Activated naive CD8-positive, alpha-beta T cell treated with anti-CD3 and anti-CD28 coated beads for 36 hours (primary cell): ENCODE measurements around the gene SLC35F2. TPM values are rescaled to one million over a fixed set of nuclear protein-coding genes. Genes with fewer than 3 reads are reported as not detected.
"Not testable (repeated sequence)": the region's sequence is repeated elsewhere in the genome, so short reads cannot be mapped to it uniquely, and the experiment has no call there.

ENCODE experiments used
- DNase-seq: peaks from one replicate; pipeline ENCODE4 v3.0.0; 2021
- H3K27ac Mint-ChIP-seq: one replicate; pipeline ENCODE4 v1.8.0; 2022; ENCODE audit warnings: mild to moderate bottlenecking, moderate library complexity, mixed read lengths
- H3K27me3 Mint-ChIP-seq: one replicate; pipeline ENCODE4 v1.8.0; 2022; ENCODE audit warnings: mild to moderate bottlenecking, mixed read lengths
- H3K36me3 Mint-ChIP-seq: one replicate; pipeline ENCODE4 v1.8.0; 2021; ENCODE audit warnings: mild to moderate bottlenecking, mixed read lengths
- H3K4me1 Mint-ChIP-seq: one replicate; pipeline ENCODE4 v1.8.0; 2021; ENCODE audit warnings: mixed read lengths
- H3K4me3 Mint-ChIP-seq: one replicate; pipeline ENCODE4 v1.8.0; 2022; ENCODE audit warnings: mild to moderate bottlenecking, moderate library complexity, mixed read lengths
- H3K9me3 Mint-ChIP-seq: one replicate; pipeline ENCODE4 v1.8.0; 2022; ENCODE audit warnings: mixed read lengths
- total RNA-seq, 2 experiments: library from RNA; stranded (reverse); gene quantifications; one replicate each; pipeline ENCODE4 v1.2.3, GENCODE V29; 2021

Gene SLC35F2
- total RNA-seq, 2 experiments from 2014 or later, result 25.0 to 28.4 TPM

DNA sequence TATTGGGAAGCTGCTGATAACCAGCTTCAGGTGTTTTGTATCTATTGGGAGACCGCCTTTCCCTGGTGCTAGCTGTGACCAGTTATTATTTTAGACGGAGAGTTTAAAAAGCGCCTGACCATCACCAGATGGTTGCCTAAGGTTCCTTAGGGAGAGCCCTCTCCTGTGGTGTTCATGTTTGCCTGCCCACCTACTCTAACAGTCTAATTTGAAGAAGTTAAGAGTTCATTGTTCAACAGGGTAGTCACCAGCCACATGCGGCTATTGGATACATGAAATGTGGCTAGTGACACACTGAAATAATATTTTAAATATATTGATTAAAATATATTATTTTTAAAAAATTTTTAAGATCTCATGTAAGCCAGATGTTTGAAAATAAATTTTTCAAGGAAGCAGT, 75.5 kb downstream of the SLC35F2 start:
- Mint-ChIP-seq H3K36me3 (no peaks in the 10 kb centered on the region), H3K9me3 (no peaks in the 10 kb centered on the region), H3K27ac (no peak overlapping the region), H3K4me1 (no peaks in the 10 kb centered on the region), H3K27me3 (peaks cover 6% of the 10 kb centered on the region), H3K4me3 (no peak overlapping the region)
- DNase-seq, result no peak

- Mint-ChIP-seq H3K4me1 (no peaks in the 10 kb centered on the region), H3K27me3 (peaks cover 6% of the 10 kb centered on the region), H3K4me3 (no peak overlapping the region), H3K36me3 (no peaks in the 10 kb centered on the region), H3K27ac (no peak overlapping the region), H3K9me3 (no peaks in the 10 kb centered on the region)
- no peak for DNase-seq
These were observed 77.8 kb downstream of the SLC35F2 start for GRCh38 chr11:107780775-107781174.

GRCh38 chr11:107780136-107780535, 78.5 kb downstream of the SLC35F2 start:
- Mint-ChIP-seq H3K27me3 (peaks cover 6% of the 10 kb centered on the region), H3K9me3 (no peaks in the 10 kb centered on the region), H3K4me1 (no peaks in the 10 kb centered on the region), H3K4me3 (no peak overlapping the region), H3K27ac (no peak overlapping the region), H3K36me3 (no peaks in the 10 kb centered on the region)
- DNase-seq, result no peak

DNA sequence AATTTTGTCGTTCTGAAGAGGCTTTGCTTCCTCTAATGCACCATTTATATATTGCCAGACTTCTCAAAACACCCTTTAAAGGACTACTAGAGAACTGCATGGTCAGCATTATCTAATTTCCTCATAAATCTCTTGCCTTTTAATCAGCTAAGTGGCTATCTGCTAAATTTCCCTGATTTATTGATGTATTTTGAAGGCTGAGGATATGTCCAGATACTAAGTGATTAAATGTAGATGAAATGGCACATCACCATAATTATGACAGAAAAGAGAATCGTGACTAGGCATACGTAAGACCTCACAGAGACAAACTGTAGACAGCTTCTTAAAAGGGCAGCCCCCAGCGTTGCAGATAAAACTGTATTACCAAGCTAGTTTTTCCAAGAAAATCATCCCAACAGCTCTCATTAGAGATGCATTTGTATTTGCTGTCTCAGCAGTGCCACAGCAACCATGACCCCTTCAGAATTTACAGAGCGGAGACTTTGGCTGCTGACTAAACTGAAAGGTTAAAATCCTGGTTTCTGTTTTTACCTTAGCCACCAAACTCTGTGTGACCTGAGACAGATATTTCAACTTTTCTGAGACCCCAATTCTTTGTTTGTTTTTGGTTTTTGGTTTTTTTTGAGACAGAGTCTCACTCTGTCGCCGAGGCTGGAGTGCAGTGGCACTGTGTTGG, 79.6 kb downstream of the SLC35F2 start:
- H3K4me3 Mint-ChIP-seq, result no peak overlapping the region
- no peaks in the 10 kb centered on the region for H3K9me3 Mint-ChIP-seq
- DNase-seq, result no peak
- no peaks in the 10 kb centered on the region for H3K36me3 Mint-ChIP-seq
- H3K27me3 Mint-ChIP-seq, result peaks cover 6% of the 10 kb centered on the region
- H3K4me1 Mint-ChIP-seq, result no peaks in the 10 kb centered on the region
- H3K27ac Mint-ChIP-seq, result no peak overlapping the region

DNA sequence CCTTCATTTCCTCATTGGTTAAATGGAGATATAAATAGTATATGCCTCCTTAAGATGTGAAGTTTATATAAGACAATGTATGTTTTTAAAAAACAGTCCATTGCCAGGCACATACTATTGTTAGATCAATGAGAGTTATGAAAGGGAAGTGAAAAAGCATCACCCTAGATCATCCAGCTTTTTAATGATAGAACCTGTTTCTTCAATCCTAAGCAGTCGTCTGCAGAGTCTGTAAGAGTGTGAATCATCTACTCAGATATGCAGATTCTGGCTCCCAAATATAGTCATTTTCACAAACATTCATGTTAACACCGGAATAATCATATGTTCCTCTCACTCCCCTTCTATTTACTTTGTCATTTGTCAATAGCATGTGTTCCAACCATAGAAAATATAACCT, 81.5 kb downstream of the SLC35F2 start:
- H3K36me3 Mint-ChIP-seq, result no peaks in the 10 kb centered on the region
- H3K27me3 Mint-ChIP-seq, result peaks cover 10% of the 10 kb centered on the region
- H3K4me1 Mint-ChIP-seq, result no peaks in the 10 kb centered on the region
- no peak overlapping the region for H3K4me3 Mint-ChIP-seq
- no peak for DNase-seq
- no peak overlapping the region for H3K27ac Mint-ChIP-seq
- no peaks in the 10 kb centered on the region for H3K9me3 Mint-ChIP-seq

- DNase-seq, result no peak
- Mint-ChIP-seq H3K36me3 (no peaks in the 10 kb centered on the region), H3K27ac (no peak overlapping the region), H3K4me3 (no peak overlapping the region), H3K4me1 (no peaks in the 10 kb centered on the region), H3K9me3 (no peaks in the 10 kb centered on the region), H3K27me3 (peaks cover 8% of the 10 kb centered on the region)
These were observed 82.5 kb downstream of the SLC35F2 start for GRCh38 chr11:107776062-107776461.

DNA sequence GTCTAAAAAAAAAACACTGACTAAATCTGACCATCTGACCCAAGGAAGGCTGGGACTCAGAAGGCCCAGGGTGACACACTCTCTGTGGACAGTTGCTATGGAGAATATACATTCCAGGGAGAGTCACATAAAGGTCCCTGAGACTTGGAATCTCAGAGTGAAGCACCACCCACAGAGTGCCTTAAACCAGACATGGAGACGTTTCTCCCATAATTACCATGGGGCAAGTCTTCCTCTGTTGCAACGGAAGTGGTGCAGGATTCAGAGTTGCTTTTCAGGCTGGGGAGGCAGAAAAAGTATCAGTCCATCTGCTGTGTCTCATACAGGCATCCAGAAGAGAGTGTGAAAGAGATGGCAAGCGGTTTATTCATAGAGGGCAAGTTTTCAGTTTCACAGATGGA, 88.0 kb downstream of the SLC35F2 start:
- H3K9me3 Mint-ChIP-seq, result no peaks in the 10 kb centered on the region
- H3K4me3 Mint-ChIP-seq, result no peak overlapping the region
- peaks cover 11% of the 10 kb centered on the region for H3K27me3 Mint-ChIP-seq
- DNase-seq, result no peak
- H3K4me1 Mint-ChIP-seq, result no peaks in the 10 kb centered on the region
- no peaks in the 10 kb centered on the region for H3K36me3 Mint-ChIP-seq
- no peak overlapping the region for H3K27ac Mint-ChIP-seq

- Mint-ChIP-seq H3K36me3 (no peaks in the 10 kb centered on the region), H3K27ac (no peak overlapping the region), H3K4me3 (no peak overlapping the region), H3K27me3 (peaks cover 15% of the 10 kb centered on the region), H3K9me3 (no peaks in the 10 kb centered on the region), H3K4me1 (no peaks in the 10 kb centered on the region)
- no peak for DNase-seq
These were observed 89.4 kb downstream of the SLC35F2 start for GRCh38 chr11:107769189-107769588.

DNA sequence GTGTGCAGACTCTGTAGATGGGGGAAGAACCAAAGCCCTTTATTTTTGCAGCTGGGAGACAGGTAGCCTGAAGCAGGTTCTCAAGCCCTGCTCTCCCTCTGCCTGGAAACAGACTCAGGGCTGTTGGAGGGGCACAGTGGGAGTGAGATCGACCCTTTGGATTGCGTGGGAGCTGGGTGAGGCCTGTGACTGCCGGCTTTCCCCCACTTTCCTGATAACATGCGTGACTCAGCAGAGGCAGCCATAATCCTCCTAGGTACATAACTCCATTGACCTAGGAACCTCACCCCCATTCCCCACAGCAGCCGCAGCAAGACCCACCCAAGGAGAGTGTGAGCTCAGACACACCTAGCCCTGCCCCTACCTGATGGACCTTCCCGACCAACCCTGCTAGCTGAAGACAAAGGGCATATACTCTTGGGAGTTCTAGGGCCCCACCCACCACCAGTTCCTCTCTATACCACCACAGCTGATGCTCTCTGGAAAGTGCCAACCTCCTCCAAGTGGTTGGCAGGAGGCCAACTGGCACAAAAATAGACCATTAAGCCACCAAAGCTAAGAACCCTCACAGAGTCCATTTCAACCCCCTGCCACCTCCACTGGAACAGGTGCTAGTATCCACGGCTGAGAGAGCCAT, 99.8 kb downstream of the SLC35F2 start:
- not testable (repeated sequence) for H3K4me1 Mint-ChIP-seq, DNase-seq, H3K36me3 Mint-ChIP-seq

DNA sequence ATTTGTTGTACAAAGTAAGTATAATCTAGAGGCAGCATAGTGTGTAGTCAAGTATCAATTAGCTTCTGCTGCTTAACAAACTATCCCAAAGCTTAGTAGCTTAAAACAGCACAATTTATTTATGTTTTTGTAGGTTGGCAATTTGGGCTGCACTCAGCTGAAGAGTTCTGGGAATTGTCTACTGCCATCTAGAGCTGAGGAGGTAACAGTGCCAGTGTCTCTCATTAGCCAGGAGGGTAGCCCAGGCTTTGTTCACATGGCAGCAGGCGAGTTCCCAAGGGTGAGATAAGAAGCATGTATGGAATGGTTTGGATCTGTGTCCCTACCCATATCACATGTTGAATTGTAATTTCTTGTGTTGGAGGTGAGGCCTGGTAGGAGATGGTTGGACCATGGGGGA, 100.9 kb downstream of the SLC35F2 start:
- H3K36me3 Mint-ChIP-seq, result no peaks in the 10 kb centered on the region

More for the DNA sequence above, 99.8 kb downstream of the SLC35F2 start:
- H3K4me3 Mint-ChIP-seq, H3K27ac Mint-ChIP-seq, H3K9me3 Mint-ChIP-seq: not testable (repeated sequence)
- peaks cover 66% of the 10 kb centered on the region for H3K27me3 Mint-ChIP-seq

DNA sequence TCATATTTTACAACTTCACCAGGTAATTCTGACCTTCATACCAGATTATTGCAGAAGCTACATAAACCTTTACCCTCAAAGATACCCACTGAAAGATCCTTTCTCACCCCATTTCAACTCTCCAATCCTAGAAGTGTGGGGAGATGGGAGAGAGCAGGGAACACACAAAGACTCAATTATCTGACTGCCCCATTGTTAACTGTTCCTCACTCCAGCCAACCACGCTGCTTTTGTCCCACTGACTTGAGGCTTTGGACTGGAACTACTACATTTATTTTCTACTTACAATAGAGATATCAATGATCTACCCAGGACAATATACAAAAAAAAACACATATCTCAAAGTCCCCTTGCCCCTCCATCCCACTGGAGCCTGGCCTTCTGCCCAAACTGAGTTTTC, 102.0 kb downstream of the SLC35F2 start:
- Mint-ChIP-seq H3K36me3 (no peaks in the 10 kb centered on the region), H3K4me1 (no peaks in the 10 kb centered on the region), H3K27me3 (peaks cover 67% of the 10 kb centered on the region), H3K9me3 (no peaks in the 10 kb centered on the region), H3K4me3 (no peak overlapping the region), H3K27ac (no peak overlapping the region)
- DNase-seq, result no peak

More for the DNA sequence above, 100.9 kb downstream of the SLC35F2 start:
- no peak for DNase-seq
- Mint-ChIP-seq H3K4me1 (no peaks in the 10 kb centered on the region), H3K27ac (no peak overlapping the region), H3K27me3 (peaks cover 70% of the 10 kb centered on the region), H3K9me3 (no peaks in the 10 kb centered on the region), H3K4me3 (no peak overlapping the region)

- Mint-ChIP-seq H3K36me3 (no peaks in the 10 kb centered on the region), H3K4me1 (no peaks in the 10 kb centered on the region), H3K4me3 (no peak overlapping the region), H3K27ac (no peak overlapping the region), H3K27me3 (peaks cover 42% of the 10 kb centered on the region), H3K9me3 (no peaks in the 10 kb centered on the region)
- DNase-seq, result no peak
These were observed 105.4 kb downstream of the SLC35F2 start for GRCh38 chr11:107752949-107753822.

DNA sequence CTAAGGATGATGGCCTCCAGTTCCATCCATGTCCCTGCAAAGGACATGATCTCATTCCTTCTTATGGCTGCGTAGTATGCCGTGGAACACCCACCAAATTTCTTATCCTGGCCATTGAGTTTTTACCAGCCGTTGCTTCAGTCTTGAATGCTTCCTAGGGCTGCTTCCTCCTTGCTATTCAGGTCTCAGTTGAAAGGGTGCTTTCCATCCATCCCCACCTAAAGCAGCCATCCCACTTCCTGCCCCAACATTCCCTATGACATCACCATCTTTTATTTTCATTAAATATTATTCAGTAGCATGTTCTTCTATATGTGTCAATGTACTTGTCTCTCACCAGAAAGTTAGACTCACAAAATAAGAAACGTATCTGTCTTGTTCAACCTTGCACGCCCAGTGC, 106.1 kb downstream of the SLC35F2 start:
- H3K27ac Mint-ChIP-seq, result no peak overlapping the region
- no peak overlapping the region for H3K4me3 Mint-ChIP-seq
- no peaks in the 10 kb centered on the region for H3K36me3 Mint-ChIP-seq
- no peak for DNase-seq
- H3K9me3 Mint-ChIP-seq, result no peaks in the 10 kb centered on the region
- no peaks in the 10 kb centered on the region for H3K4me1 Mint-ChIP-seq
- peaks cover 36% of the 10 kb centered on the region for H3K27me3 Mint-ChIP-seq

DNA sequence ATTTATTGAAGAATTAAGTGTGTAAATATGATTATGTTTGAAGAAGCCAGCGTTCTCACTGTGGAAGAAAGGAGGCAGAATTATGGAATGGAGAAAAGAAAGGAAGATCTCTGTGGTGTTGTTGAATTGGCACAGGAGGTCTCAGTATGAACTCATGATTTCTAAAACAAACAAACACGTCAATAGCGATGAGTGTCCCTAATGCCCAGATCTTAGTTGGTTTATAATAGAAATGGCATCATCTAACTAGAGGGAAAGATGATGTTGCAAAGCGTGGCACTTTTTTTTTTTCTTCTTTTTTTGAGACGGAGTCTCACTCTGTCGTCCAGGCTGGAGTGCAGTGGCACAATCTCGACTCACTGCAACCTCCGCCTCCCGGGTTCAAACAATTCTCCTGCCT, 107.5 kb downstream of the SLC35F2 start:
- Mint-ChIP-seq H3K27me3 (peaks cover 25% of the 10 kb centered on the region), H3K4me1 (no peaks in the 10 kb centered on the region), H3K27ac (no peak overlapping the region), H3K9me3 (no peaks in the 10 kb centered on the region), H3K36me3 (no peaks in the 10 kb centered on the region), H3K4me3 (no peak overlapping the region)
- DNase-seq, result no peak

GRCh38 chr11:107750313-107750712, 108.3 kb downstream of the SLC35F2 start:
- no peak overlapping the region for H3K27ac Mint-ChIP-seq
- no peaks in the 10 kb centered on the region for H3K4me1 Mint-ChIP-seq
- DNase-seq, result no peak
- H3K4me3 Mint-ChIP-seq, result no peak overlapping the region
- H3K27me3 Mint-ChIP-seq, result peaks cover 26% of the 10 kb centered on the region
- H3K9me3 Mint-ChIP-seq, result no peaks in the 10 kb centered on the region
- H3K36me3 Mint-ChIP-seq, result no peaks in the 10 kb centered on the region
